HepG2 (cell line): ENCODE data around the gene FBXO44. TPM values are rescaled to one million over a fixed set of nuclear protein-coding genes. Genes with fewer than 3 reads are reported as not detected.

ENCODE experiments used
- CEBPB ChIP-seq: IDR thresholded peaks from 2 replicates; pipeline ENCODE4 v1.6.1; 2011; ENCODE audit warnings: low read depth, low read length, improper control_type of control experiment, borderline replicate concordance
- ELF3 ChIP-seq: IDR thresholded peaks from 2 replicates; pipeline ENCODE4 v1.6.1; 2016; ENCODE audit warnings: missing genetic modification reagents, missing compliant biosample characterization
- FOSL1 ChIP-seq: sonication (generic); formaldehyde crosslinking; IDR thresholded peaks from 2 replicates; pipeline ENCODE4 v1.9.0; 2021; ENCODE audit warnings: missing genetic modification reagents, borderline replicate concordance
- FOXP1 ChIP-seq, 2 experiments: fragments of 450-650 bp in 1 of 2; IDR thresholded peaks; 2 replicates each; pipeline ENCODE4 v1.6.1; 2017 to 2018; ENCODE audit warnings: antibody characterized with exemption in 1 of 2
- HIVEP1 ChIP-seq: sonication (generic); formaldehyde crosslinking; IDR thresholded peaks from 2 replicates; pipeline ENCODE4 v1.4.0; 2020; ENCODE audit warnings: mild to moderate bottlenecking, missing genetic modification reagents
- HMG20B ChIP-seq: conservative IDR thresholded peaks from 2 replicates; pipeline ENCODE4 v1.6.1; 2016; ENCODE audit warnings: missing genetic modification reagents, missing compliant biosample characterization
- KMT2B ChIP-seq: IDR thresholded peaks from 2 replicates; pipeline ENCODE4 v1.6.1; 2016; ENCODE audit warnings: missing genetic modification reagents, missing compliant biosample characterization
- LCORL ChIP-seq, 2 experiments: fragments of 450-650 bp in 1 of 2; sonication (generic) in 1 of 2; formaldehyde crosslinking in 1 of 2; IDR thresholded peaks; 2 replicates each; pipeline versions ENCODE4 v1.5.0 to v1.6.1; 2017 to 2020; ENCODE audit warnings: antibody characterized with exemption in 1 of 2, missing genetic modification reagents in 1 of 2
- NR2F6 ChIP-seq, 2 experiments: IDR thresholded peaks; 2 replicates each; pipeline ENCODE4 v1.6.1; 2016; ENCODE audit warnings: antibody characterized with exemption in 1 of 2, mild to moderate bottlenecking in 1 of 2
- RFX3 ChIP-seq: IDR thresholded peaks from 2 replicates; pipeline ENCODE4 v1.6.1; 2016; ENCODE audit warnings: missing biosample characterization, missing genetic modification reagents
- SIX4 ChIP-seq: sonication (generic); formaldehyde crosslinking; IDR thresholded peaks from 2 replicates; pipeline ENCODE4 v1.4.0; 2020; ENCODE audit warnings: missing genetic modification reagents
- SMARCE1 ChIP-seq: fragments of 450-650 bp; IDR thresholded peaks from 2 replicates; pipeline ENCODE4 v1.6.1; 2017; ENCODE audit warnings: borderline replicate concordance
- U2AF1 ChIP-seq: fragments of 200-400 bp; formaldehyde crosslinking; optimal IDR thresholded peaks from 2 replicates; pipeline ENCODE3; 2017; ENCODE audit warnings: mild to moderate bottlenecking, low read depth, low read length
- ZFP90 ChIP-seq: sonication (generic); formaldehyde crosslinking; IDR thresholded peaks from 2 replicates; pipeline ENCODE4 v1.8.0; 2022; ENCODE audit warnings: missing genetic modification reagents, mild to moderate bottlenecking, inconsistent platforms, borderline replicate concordance
- ZNF432 ChIP-seq: sonication (generic); formaldehyde crosslinking; IDR thresholded peaks from 2 replicates; pipeline ENCODE4 v1.5.0; 2020; ENCODE audit warnings: missing genetic modification reagents, mild to moderate bottlenecking, borderline replicate concordance
- ZNF446 ChIP-seq: sonication (generic); formaldehyde crosslinking; IDR thresholded peaks from 2 replicates; pipeline ENCODE4 v1.5.0; 2020; ENCODE audit warnings: mild to moderate bottlenecking, missing genetic modification reagents
- ZNF605 ChIP-seq: sonication (generic); formaldehyde crosslinking; IDR thresholded peaks from 2 replicates; pipeline ENCODE4 v1.8.0; 2022; ENCODE audit warnings: mild to moderate bottlenecking, missing genetic modification reagents
- polyA plus RNA-seq, 8 experiments: library from polyadenylated mRNA; depleted of rRNA in 3 of 8; stranded (reverse) in 7 of 8; unstranded in 1 of 8; fragments of >200 nt; fragmentation: Illumina TruSeq in 4 of 8; extraction: Trizol in 4 of 8; gene quantifications; 2 replicates each; pipeline versions ENCODE4 v1.2.1 to v1.2.3, GENCODE V29; 2011 to 2016; ENCODE audit warnings: low read depth in 4 of 8, missing spikeins in 1 of 8, mixed read lengths in 1 of 8; ENCODE audit not compliant: insufficient read depth in 1 of 8
- total RNA-seq, 5 experiments: library from RNA; depleted of rRNA; stranded (reverse); fragments of >200 nt; fragmentation: Illumina TruSeq; extraction: Trizol; gene quantifications; 2 replicates each; pipeline ENCODE4 v1.2.3, GENCODE V29; 2016; ENCODE audit warnings: low read depth in 1 of 5
- TF ChIP-seq, protein P1 (sequence below): sonication (generic); formaldehyde crosslinking; IDR thresholded peaks from 2 replicates; pipeline ENCODE4 v1.8.1; 2023; ENCODE audit warnings: mild to moderate bottlenecking, moderate library complexity, missing genetic modification reagents
- TF ChIP-seq, protein P2 (sequence below): sonication (generic); formaldehyde crosslinking; IDR thresholded peaks from 2 replicates; pipeline ENCODE4 v1.4.0; 2020; ENCODE audit warnings: missing genetic modification reagents
- TF ChIP-seq, protein P3 (sequence below): sonication (generic); formaldehyde crosslinking; IDR thresholded peaks from 2 replicates; pipeline ENCODE4 v1.5.1; 2020; ENCODE audit warnings: mild to moderate bottlenecking, missing genetic modification reagents, borderline replicate concordance

The FBXO44 gene
- total and polyA plus RNA-seq, 2 of the 13 experiments (the other 11 are each of a cell fraction or from before 2014, with no cell fraction given), result 22.4 to 27.9 TPM

DNA sequence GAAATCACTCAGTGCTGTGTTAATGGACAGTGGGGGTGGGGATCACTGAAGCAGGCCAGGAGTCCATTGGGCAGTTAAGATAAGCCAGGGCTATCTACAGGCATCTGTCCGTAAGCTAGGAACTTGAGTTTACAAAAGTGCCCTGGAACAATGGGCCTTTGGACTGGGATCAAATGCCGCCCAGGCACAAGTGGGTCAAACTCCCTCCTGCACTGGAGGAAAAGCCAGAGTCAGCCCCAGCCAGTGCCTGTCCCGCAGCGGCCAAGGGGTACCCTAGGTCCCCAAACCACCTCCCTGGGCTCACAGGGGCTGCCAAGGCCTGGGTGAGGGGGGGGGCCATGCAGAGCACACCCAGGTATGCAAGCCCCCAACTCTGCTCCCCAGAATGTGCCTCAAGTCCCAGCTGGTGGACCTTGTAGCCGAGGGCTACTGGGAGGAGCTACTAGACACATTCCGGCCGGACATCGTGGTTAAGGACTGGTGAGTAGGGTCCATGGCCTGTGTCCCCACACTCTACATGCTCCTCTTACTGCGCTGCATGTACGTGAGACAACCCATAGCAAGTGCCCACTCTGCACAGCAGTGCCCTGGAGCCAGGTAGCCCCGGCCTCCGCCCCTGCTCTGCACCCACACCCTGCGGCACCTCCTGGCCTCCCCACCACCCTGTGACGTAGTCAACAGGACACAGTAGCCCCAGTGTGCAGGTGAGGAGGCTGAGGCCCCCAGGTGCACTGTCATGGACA, 17.0 kb downstream of the FBXO44 start (continued):
- peak; percentile 79 for TF ChIP-seq ZFP90 (CRISPR knock-in tag)
- peak; percentile 33 for TF ChIP-seq U2AF1
- TF ChIP-seq ELF3 (CRISPR knock-in tag), result peak; percentile 64
- TF ChIP-seq FOSL1 (CRISPR knock-in tag), result no peak
- TF ChIP-seq NR2F6 (IDR thresholded peaks at IDR 0.05), result peak; percentile 65; the same call in 1 of the 2 replicates
- peak; percentile 36; the same call in 1 of the 2 replicates for TF ChIP-seq NR2F6 (CRISPR knock-in tag; IDR thresholded peaks at IDR 0.05)
- TF ChIP-seq, protein P1, sequence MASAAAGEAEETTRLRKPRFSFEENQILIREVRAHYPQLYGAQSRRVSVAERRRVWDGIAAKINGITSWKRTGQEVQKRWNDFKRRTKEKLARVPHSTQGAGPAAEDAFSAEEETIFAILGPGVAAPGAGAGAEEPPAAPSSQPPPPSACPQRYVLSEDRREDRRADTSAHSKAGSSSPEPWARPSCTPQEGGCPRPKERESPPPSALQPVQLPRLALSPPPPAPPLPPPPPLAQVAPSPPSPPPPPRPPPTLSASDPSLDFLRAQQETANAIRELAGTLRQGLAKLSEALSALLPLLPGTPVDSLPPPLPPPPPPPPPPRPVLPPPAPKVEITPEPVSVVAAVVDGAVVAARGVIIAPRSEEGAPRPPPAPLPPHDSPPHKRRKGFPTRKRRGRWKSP, result peak; percentile 60; the same call in 1 of the 2 replicates
- TF ChIP-seq SMARCE1, result no peak
- no peak for TF ChIP-seq RFX3 (CRISPR knock-in tag)
- TF ChIP-seq, protein P2, sequence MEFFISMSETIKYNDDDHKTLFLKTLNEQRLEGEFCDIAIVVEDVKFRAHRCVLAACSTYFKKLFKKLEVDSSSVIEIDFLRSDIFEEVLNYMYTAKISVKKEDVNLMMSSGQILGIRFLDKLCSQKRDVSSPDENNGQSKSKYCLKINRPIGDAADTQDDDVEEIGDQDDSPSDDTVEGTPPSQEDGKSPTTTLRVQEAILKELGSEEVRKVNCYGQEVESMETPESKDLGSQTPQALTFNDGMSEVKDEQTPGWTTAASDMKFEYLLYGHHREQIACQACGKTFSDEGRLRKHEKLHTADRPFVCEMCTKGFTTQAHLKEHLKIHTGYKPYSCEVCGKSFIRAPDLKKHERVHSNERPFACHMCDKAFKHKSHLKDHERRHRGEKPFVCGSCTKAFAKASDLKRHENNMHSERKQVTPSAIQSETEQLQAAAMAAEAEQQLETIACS (CRISPR knock-in tag), result no peak
- no peak for TF ChIP-seq ZNF446 (CRISPR knock-in tag)
- TF ChIP-seq HMG20B, result no peak
- no peak for TF ChIP-seq FOXP1 (IDR thresholded peaks at IDR 0.05)
- peak; percentile 52; the same call in 1 of the 2 replicates for TF ChIP-seq FOXP1 (CRISPR knock-in tag; IDR thresholded peaks at IDR 0.05)
- TF ChIP-seq ZNF432 (CRISPR knock-in tag), result no peak
- TF ChIP-seq SIX4, result peak; percentile 49; the same call in 1 of the 2 replicates
- no peak for TF ChIP-seq LCORL (IDR thresholded peaks at IDR 0.05)
- TF ChIP-seq LCORL (CRISPR knock-in tag; IDR thresholded peaks at IDR 0.05), result peak; percentile 96; the same call in 1 of the 2 replicates
- no peak for TF ChIP-seq KMT2B
- TF ChIP-seq ZNF605 (CRISPR knock-in tag), result 0 out of 2 replicates have a peak, but pooled peaks have one; percentile 23
- TF ChIP-seq, protein P3, sequence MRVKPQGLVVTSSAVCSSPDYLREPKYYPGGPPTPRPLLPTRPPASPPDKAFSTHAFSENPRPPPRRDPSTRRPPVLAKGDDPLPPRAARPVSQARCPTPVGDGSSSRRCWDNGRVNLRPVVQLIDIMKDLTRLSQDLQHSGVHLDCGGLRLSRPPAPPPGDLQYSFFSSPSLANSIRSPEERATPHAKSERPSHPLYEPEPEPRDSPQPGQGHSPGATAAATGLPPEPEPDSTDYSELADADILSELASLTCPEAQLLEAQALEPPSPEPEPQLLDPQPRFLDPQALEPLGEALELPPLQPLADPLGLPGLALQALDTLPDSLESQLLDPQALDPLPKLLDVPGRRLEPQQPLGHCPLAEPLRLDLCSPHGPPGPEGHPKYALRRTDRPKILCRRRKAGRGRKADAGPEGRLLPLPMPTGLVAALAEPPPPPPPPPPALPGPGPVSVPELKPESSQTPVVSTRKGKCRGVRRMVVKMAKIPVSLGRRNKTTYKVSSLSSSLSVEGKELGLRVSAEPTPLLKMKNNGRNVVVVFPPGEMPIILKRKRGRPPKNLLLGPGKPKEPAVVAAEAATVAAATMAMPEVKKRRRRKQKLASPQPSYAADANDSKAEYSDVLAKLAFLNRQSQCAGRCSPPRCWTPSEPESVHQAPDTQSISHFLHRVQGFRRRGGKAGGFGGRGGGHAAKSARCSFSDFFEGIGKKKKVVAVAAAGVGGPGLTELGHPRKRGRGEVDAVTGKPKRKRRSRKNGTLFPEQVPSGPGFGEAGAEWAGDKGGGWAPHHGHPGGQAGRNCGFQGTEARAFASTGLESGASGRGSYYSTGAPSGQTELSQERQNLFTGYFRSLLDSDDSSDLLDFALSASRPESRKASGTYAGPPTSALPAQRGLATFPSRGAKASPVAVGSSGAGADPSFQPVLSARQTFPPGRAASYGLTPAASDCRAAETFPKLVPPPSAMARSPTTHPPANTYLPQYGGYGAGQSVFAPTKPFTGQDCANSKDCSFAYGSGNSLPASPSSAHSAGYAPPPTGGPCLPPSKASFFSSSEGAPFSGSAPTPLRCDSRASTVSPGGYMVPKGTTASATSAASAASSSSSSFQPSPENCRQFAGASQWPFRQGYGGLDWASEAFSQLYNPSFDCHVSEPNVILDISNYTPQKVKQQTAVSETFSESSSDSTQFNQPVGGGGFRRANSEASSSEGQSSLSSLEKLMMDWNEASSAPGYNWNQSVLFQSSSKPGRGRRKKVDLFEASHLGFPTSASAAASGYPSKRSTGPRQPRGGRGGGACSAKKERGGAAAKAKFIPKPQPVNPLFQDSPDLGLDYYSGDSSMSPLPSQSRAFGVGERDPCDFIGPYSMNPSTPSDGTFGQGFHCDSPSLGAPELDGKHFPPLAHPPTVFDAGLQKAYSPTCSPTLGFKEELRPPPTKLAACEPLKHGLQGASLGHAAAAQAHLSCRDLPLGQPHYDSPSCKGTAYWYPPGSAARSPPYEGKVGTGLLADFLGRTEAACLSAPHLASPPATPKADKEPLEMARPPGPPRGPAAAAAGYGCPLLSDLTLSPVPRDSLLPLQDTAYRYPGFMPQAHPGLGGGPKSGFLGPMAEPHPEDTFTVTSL (CRISPR knock-in tag), result peak; percentile 27; the same call in 1 of the 2 replicates
- TF ChIP-seq HIVEP1, result 0 out of 2 replicates have a peak, but pooled peaks have one; percentile 20
- no peak for TF ChIP-seq CEBPB
